ENCODE results near the gene NKAIN4.
"Not testable (repeated sequence)": the region's sequence is repeated elsewhere in the genome, so short reads cannot be mapped to it uniquely, and the experiment has no call there.

The NKAIN4 gene

DNA sequence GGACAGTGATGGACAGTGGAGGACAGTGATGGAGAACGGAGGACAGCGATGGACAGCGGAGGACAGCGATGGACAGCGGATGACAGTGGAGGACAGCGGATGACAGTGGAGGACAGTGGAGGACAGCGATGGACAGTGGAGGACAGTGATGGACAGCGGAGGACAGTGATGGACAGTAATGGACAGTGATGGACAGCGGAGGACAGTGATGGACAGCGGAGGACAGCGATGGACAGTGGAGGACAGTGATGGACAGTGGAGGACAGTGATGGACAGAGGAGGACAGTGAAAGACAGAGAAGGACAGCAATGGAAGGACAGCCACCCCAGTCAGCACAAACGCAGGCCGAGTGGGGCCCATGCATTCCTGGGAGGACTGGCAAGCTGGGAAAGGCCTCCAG, 3.4 kb upstream of the NKAIN4 start:
- DNase-seq (ENCODE audit: low read depth in 2 of 2) = no peak

DNA sequence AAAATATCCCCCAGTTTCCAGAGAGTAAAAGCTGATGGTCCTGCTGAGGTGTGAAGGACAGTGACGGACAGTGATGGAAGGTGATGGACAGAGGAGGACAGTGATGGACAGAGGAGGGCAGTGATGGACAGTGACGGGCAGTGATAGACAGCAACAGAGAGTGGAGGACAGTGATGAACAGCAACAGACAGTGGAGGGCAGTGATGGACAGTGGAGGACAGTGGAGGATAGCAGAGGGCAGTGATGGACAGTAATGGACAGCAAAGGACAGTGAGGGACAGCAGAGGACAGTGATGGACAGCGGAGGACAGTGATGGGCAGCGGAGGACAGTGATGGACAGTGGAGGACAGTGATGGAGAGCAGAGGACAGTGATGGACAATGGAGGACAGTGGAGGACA, 2.7 kb upstream of the NKAIN4 start:
- DNase-seq (ENCODE audit: low read depth in 2 of 2) = no peak

DNA sequence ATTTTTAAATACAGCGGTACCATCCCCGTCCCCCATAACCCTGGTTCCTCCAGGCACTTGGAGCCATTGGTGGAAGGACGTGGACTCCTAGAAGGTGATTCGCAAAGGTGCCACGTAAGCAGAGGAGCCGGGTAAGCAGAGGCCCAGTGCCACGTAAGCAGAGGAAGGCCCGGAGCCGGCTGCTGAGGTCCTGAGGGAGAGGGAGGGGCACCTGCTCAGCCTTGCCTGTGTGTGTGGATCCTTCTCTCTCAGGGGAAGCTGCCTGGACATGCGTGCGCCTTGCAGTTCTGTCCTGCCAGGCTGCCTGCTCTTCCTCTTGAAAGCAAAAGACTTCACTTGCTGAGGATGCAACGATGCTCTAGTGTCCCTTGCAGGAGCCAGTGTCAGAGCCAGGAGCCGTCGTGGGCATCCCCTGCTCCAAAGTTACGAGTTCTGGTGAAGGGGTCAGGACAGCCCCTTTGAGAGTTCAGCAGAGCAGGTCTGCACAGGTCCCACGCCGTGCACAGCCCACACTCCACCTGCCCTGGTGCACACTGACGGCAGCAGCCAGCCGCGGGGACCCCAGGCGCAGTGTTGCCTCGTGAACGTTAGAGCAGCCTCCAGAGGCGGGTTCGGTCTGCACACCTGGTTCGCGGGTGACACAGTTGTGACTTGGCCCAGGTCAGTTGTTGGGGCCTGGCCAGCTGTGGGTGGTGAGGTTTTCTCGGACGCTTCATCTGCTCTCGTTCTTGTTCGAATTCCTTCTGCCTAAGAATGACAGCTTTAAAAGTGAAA, 1.9 kb upstream of the NKAIN4 start:
- no peak for DNase-seq (ENCODE audit: low read depth in 2 of 2)

DNA sequence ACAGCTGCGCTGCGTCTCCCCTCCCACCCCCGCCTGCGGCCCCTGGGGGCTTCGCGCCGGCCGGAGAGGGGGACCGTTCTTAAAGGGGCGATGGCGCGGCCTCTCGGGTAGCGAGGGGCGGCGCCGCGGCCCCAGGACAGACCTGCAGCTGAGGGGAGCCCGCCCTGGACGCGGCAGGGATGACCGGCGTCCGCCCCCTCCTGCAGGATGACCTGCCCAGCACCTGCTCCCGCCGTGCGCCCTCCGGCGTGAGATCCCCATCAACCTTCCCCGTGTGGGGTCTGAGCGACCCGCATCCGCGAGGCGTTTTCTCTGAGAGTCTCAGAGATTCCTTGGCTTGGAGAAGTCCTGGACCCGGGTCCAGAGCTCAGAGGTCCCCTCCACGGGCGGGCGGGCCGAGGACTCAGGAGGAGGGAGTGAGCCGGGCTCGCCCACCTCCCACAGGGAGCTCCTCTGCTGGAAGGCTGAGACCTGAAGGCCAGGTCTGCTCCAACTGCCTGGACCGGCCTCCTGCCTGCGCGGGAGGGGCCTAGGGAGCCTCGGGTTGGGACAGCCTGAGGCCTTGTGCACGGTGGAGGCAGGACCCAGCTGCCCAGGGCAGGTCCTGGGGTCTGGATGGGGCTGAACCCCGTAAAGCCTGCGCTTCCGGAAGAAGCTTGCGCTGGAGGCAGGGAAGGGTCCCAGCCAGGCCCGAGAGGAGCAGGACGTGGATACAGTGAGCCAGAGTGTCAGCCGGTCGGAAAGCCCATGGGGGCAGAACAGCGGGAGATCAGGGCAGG, 532 bp upstream of the NKAIN4 start:
- no peak for DNase-seq (ENCODE audit: low read depth in 2 of 2)

DNA sequence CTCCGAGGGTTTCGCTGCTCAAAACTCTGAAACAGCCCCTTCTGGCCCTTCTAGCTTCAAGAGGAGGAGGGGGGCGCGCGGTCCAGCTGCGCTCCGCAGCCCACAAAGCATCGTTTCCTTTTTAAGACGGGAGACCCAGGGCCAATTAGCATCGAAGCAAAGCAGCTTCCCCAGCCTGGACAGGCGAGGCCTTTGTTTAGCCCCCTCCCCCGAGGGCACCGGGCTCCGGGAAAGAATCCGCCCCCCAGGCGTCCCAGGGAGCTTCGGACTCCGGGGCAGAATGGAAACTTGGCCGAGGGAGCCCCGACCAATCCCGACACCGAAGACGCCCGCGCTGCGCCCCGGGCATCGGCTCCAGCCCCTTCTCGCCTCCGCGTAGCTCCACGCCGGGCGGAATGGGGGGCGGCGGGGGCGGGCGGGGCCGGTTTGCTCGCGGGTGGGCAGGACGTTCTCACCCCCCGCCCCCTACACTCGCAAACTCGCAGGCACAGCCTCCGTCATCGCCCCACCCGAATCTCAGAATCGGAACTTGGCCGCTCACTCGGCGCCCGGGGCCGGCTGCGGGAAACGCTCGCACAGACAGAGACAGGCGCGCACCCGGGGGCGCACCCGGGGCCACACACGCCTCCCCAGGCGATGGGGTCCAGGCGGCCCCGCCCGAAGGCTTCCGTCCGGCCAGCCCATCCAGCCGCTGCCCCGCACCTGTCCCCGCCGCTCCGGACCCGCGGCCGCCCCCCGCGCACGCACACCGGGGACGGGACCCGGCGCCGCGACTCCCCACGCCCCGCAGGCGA, 628 bp downstream of the NKAIN4 start:
- no peak for DNase-seq (ENCODE audit: low read depth in 2 of 2)

DNA sequence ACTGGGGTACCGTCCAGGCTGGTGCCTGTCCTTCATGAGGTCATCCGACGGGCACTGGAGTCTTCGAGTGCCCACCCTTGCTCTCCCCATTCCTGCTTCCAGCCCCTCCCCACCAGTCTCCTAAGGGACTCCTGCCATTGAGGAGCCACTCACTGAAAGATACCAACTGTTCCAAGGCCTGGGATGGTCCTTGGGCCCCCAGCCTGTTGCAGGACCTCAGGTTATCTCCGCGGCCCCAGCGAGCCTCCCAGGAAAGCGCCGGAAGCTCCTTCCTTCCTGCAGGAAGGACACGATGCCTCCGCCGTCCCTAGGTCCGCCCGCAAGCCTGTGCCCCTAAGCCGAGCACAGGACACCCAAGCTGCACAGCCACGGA, 1.2 kb downstream of the NKAIN4 start:
- DNase-seq (ENCODE audit: low read depth in 2 of 2) = no peak

DNA sequence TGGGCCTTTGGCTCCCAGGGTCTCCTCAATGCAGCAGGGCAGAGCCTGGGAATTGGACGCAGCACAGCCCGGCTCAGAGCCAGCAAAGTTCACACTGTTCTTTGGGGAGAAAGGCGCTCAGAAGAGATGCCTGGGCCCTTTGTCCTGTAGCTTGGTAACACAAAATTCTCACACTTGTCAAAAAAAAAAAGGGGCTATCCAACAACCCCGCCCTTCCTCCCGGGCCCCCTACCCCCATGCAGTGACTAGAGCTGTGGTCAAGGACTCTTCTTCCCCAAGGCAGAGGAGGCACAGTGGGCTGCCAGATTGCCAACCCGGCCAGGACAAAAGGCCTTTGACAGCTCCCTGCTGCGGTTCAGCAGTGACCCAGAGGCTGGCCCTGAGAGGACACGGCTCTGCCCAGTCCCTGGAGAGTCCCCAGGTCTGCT, 2.0 kb downstream of the NKAIN4 start:
- DNase-seq (ENCODE audit: low read depth in 2 of 2) = no peak

DNA sequence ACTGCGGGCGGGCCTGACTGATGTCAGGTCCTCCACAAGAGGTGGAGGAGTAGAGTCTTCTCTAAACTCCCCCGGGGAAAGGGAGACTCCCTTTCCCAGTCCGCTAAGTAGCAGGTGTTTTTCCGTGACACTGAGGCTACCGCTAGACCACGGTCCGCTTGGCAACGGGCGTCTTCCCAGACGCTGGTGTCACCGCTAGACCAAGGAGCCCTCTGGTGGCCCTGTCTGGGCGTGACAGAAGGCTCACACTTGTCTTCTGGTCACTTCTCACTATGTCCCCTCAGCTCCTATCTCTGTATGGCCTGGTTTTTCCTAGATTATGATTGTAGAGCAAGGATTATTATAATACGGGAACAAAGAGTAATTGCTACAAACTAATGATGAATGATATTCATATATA, 2.9 kb downstream of the NKAIN4 start:
- DNase-seq (ENCODE audit: low read depth in 2 of 2) = not testable (repeated sequence)

DNA sequence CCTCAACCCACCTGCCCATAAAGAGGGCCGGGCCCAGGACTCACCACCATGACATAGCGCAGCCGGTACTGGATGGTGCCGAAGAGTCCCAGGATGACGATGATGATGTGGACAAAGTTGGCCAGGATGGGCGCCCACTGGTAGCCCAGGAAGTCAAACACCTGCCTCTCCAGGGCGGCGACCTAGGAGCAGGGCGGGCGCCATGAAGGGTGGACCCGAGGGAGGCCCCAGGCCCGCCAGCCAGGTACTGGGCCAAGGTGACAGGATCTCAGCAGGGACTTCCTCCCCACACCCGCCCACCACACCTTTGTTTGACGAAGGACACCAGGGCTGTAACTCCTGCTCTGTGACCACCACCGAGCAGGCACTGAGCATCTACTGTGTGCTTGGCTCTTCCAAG, 4.4 kb downstream of the NKAIN4 start:
- DNase-seq (ENCODE audit: low read depth in 2 of 2) = no peak

DNA sequence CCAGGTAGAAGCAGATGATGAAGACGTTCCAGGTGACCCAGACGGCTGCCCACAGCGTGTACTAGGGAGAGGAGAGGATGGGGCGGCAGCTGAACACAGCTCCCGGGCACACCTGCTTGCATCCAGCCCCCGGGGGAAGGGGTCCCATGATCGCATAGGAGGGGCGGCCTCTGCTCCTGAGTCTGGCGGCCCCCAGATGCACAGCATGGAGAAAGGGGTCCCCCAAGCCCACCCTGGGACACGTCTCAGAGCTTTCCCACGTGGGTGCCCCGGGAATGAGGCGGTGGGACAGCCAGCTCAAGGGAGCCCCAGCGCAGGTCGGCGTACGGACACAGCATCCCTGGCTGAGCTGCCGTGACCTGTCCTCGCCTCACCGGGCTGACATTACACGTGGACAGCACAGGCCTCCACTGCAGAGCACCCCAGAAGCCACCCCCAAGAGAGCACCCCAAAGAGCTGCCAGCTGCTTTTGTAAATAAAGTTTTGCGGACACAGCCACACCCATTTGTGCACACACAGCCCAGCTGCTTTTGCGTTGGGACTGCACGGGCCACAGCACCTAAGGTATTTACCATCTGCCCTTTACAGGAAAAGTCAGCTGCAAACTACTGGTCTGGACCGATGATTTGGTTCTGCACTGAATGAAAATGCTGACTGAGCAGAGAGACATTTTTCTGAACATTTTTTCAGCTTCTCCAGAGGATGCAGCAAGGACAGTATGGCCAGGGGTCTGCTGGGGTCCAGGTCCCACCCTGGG, 5.2 kb downstream of the NKAIN4 start:
- no peak for DNase-seq (ENCODE audit: low read depth in 2 of 2)

DNA sequence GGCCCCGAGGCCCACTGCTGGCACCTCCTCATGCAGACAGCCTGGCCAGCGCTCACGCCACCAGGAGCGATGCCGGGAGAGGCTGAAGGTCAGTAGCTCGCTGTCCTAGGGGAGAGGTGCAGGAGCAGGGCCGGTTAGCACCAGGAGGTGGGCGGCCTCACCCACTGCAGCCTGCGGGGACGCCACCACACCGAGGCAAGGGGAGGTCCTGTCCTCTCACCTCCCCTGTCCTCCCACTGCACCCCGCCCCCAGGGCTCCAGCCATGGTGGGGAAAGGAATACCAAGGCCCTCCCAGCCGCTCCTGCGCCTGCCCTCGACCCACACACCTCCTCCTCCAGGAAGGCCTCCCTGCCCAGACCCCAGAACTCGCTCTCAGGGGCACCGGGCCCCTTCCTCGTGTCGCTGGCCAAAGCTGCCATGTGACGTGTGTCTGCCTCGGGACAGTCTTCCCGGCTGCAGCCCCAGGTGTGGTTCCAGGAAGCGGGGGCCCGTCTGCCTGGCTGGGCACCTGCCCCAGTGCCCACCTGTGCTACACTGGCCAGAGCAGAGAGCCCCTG, 6.5 kb downstream of the NKAIN4 start:
- DNase-seq (ENCODE audit: low read depth in 2 of 2) = no peak

DNA sequence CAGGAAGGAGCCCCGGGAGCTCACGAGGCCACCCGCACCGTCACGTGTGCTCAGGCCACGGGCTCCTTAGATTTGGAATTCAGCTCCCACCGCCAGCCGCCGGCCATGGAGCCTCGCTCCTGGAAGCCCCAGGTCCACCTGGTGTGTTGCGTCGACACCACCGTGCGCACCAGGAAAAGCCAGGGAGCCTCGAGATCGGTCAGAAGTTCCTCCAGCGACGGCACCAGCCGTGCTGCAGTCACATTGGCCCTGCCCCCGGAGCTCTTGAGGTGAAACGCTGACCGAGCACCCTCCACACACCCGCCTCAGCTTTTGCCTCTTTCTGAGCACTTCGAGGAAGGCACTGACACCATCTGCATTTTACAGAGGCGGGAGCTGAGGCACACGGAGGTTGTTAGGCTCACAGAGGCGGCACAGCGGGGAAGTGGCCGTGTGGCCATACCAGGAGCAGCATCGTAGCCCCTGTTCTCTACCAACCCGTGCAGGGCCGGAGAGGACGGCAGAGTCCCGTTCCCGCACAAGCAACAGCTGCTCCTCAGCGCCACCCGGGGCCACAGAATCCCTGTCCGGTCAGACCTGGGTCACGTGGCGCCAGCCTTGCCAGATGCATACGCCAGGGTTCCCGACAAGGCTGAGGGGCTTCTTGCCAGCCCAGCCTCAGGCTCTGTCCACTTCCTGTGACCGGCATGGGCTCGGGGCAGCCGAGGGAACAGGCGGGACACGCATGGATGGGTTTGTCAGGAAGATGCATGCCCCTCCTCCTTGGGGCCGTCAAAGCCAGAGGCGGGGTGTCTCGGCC, 7.6 kb downstream of the NKAIN4 start:
- no peak for DNase-seq (ENCODE audit: low read depth in 2 of 2)

DNA sequence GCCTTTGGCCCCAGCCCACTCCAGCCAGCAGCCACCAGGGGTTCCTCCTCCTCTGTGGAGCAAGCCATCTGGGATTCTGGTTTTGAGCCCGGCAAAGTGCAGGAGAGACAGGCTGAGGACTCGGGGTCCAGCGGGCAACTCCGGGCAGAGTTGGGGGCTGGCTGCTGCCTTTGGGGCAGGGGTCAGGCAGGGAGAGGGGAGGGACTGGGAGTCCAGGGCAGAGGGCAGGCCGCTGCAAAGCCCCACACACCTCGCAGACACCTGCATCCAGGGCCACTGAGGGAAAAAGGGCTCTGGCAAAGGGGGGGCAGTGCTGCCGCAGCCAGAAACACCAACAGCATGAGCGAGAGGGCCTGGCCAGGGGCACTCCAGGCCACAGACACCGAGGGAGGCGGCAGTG, 9.8 kb downstream of the NKAIN4 start:
- DNase-seq (ENCODE audit: low read depth in 2 of 2) = no peak

DNA sequence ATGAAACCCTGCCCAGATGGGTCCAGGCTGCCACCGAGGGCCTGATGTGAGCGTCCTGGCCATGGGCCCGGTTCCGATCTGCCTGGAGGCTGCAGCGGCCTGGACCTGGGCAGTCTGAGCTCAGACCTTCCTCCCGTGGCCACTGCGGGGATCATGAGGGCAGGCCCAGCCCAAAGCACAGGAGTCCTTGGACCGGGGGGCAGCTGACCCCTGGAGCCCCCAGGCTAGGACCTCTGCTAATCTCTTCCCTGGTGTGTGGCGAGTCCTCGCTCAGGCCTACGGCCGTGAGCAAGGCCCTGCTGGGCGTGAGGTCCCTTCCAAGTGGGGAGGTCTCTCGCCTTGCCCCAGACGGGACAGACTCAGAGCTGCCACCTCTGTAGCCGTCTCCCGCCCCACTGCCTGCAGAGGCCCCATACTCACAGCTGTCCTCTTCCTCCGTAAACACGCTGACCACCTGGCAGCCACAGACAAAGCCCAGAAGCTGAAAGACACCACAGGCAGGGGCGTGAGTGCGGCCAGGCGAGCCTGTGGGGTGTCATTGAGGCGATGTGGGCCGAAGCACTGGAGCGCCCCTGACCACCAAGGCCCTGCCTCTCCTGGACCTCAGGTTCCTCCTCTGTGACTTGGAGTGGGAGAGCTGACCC, 10.5 kb downstream of the NKAIN4 start:
- DNase-seq (ENCODE audit: low read depth in 2 of 2) = no peak

DNA sequence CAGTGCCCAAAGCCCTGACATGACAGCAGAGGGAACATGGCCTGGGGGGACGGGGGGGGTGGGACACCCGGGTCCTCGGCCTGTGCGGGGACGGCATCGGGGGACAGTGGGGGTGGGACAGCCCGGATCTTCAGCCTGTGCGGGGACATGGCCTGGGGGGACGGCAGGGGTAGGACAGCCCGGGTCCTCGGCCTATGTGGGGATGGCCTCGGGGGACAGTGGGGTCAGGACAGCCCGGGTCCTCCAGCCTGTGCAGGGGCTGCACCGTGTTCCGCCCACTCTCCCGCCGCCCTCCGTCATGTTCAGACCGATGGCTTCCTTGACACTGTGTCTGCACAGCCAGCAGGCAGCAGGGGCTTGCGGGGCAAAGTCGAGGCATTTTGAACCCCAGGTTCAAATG, 11.5 kb downstream of the NKAIN4 start:
- no peak for DNase-seq (ENCODE audit: low read depth in 2 of 2)

DNA sequence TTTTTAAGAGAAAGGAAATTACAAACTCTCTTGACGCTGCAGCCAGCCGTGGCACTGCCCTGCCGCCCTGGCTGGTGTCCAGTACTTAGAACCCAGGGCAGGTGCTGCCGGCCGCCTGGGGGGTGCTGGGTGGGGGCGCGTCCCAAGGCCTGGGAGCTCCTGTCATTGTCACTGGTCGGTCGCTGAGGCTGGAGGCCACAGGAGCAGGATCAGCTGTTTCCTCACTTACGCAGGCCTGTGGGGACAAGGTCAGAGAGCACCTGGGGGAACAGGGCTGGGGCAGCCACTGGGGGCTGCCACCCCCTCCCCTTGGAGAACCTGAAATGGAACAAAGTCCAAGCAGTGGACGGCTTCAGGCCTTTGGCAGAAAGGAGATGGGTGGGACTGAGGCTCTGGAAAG, 13.0 kb downstream of the NKAIN4 start:
- no peak for DNase-seq (ENCODE audit: low read depth in 2 of 2)

DNA sequence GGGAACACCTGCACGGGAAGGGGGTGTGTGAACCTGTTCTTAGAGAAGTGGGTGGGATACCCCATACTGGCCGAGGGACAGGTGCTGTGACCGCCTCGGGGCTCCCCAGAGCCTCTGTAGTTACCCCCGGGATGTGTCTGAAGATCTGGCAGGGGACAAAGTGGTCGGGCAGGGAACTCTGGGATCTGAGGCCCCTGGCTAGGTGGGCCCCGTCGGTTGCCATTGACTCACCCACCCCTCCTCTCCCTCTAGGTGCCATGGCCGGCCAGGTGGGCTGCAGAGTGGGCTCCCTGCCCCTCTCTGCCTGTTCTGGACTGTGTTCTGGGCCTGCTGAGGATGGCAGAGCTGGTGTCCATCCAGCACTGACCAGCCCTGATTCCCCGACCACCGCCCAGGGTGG, 14.3 kb downstream of the NKAIN4 start:
- DNase-seq (ENCODE audit: low read depth in 2 of 2) = no peak

DNA sequence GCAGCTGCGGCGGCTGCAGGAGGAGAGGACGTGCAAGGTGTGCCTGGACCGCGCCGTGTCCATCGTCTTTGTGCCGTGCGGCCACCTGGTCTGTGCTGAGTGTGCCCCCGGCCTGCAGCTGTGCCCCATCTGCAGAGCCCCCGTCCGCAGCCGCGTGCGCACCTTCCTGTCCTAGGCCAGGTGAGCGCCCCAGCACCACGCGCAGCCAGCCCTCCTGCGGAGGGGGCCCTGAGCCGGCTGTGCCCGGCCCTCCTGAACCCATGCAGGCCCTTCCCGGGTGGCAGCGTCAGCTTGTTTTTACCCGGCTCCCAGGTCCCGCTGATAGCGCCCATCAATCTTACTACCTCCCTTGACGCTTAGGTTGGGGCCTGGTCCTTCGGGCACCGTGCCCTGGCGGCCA, 14.8 kb downstream of the NKAIN4 start:
- DNase-seq (ENCODE audit: low read depth in 2 of 2) = no peak

DNA sequence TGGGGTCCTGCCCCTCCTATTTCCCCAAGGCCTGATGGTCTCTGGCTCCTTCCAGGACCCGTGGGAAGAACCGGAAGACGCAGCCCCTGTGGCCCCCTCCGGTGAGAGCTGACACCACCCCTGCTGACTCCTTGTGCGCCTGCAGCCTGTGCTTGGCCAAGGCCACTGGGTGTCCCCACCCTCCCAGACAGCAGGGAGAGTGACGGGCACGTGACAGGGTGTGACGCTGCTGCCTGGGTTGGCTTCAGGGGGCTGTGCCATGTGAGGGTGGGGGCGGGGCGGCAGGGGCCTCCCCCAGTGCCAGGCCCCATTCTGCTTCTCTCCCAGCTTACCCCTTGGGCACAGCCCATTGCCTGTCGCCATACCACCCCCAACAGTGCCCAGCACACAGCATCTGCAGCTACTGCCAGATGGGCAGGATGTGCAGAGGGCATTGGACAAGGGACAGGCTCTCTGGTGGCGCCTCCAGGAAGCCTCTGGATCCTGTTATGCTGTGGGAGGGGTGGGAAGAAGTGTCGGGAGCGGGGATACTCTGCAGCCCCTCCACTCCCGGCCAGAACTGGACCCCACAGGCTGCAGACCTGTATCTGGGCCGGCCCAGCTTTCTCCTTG, 15.6 kb downstream of the NKAIN4 start:
- no peak for DNase-seq (ENCODE audit: low read depth in 2 of 2)

DNA sequence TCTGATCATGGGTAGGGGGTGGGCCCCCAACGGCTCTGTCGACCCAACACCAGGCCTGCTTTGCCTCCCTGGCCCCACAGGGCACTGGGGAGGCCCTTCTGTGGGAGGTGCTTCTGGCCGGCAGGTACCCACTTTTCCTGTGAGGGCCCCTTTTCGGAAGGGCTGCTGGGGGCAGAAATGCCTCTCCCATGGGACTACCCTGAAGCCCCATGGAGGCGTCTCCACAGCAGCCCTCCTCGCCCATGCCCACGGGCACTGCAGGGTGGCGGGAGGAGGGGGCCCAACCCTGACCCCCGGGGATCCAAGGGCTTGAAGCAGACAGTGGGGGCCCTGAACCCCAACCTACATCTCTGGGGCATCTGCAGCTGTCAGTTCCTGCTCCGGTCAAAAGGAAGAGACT, 16.2 kb downstream of the NKAIN4 start:
- no peak for DNase-seq (ENCODE audit: low read depth in 2 of 2)
